Measurements from ENCODE around the gene PRKCE. TPM values are rescaled to one million over a fixed set of nuclear protein-coding genes. Genes with fewer than 3 reads are reported as not detected.

The PRKCE gene
- total and polyA plus RNA-seq, 2 donors (not counting 3 experiments of a cell fraction or from before 2014, with no cell fraction given) = 27.9 to 33.9 TPM

GRCh38 chr2:46119453-46119852 is 468.0 kb downstream of the PRKCE start:
- H3K27ac ChIP-seq (ENCODE audit: insufficient read depth, low read depth, low read length) = peak overlapping the region; percentile 78
- no peaks in the 10 kb centered on the region for H3K36me3 ChIP-seq (ENCODE audit: control insufficient read depth in 2 of 2, extremely low read depth in 1 of 2, insufficient read depth in 2 of 2, low read length in 2 of 2)
- TF ChIP-seq POLR2A (IDR thresholded peaks at IDR 0.05; ENCODE audit: low read depth, low read length) = no peak
- TF ChIP-seq FOS (IDR thresholded peaks at IDR 0.05; ENCODE audit: borderline replicate concordance, insufficient read depth, low read length) = no peak
- TF ChIP-seq POLR2AphosphoS5 (IDR thresholded peaks at IDR 0.05; ENCODE audit: insufficient read depth, low read depth, low read length) = no peak
- no peak for TF ChIP-seq GATA2 (IDR thresholded peaks at IDR 0.05; ENCODE audit: insufficient read depth, insufficient read length, low read depth, low read length)
- TF ChIP-seq MYC (IDR thresholded peaks at IDR 0.05; ENCODE audit: low read depth, low read length) = no peak
- no peak for TF ChIP-seq CTCF (IDR thresholded peaks at IDR 0.05; ENCODE audit: extremely low read depth in 1 of 2, insufficient read depth in 1 of 2, low read depth in 1 of 2, low read length in 2 of 2)
- TF ChIP-seq EZH2 (IDR thresholded peaks at IDR 0.05; ENCODE audit: borderline replicate concordance, low read depth, low read length, severe bottlenecking) = no peak
- no peak for TF ChIP-seq MAX (IDR thresholded peaks at IDR 0.05; ENCODE audit: insufficient read depth, insufficient read length)
- ChIA-PET CTCF (interaction anchor here (0.8 to 2.7 kb wide), 10 partner anchors 11 to 178 kb away, joined by 3 to 17 read pairs (median 4); partner anchors contain the start of gene EPAS1), POLR2A (interaction anchor here (0.9 kb wide), 1 partner anchor 178 kb away, joined by 3 read pairs; the partner anchor contains the start of gene EPAS1)
- no peaks in the 10 kb centered on the region for H3K27me3 ChIP-seq (ENCODE audit: control insufficient read depth in 2 of 2, insufficient read depth in 2 of 2, low read length in 2 of 2)
- peaks cover 49% of the 10 kb centered on the region for H3K4me1 ChIP-seq (ENCODE audit: control insufficient read depth, extremely low read depth, insufficient read depth, low read length)
- BruUV-seq (replicated peaks) = no TSS peak
- H2AFZ ChIP-seq (ENCODE audit: low read depth, low read length) = no peak overlapping the region
- H3K4me3 ChIP-seq (replicated peaks in 1 of 3; ENCODE audit: insufficient read depth in 1 of 3, low read depth in 1 of 3, low read length in 3 of 3) = peak overlapping the region in 1 of 3 experiments; percentile 7
- DNase-seq (ENCODE audit: low read depth, low spot score) (no peak), FAIRE-seq (peak; percentile 55)
- no peaks in the 10 kb centered on the region for H3K9me3 ChIP-seq (replicated peaks; ENCODE audit: control insufficient read depth, insufficient read depth, low read length)
- H3K79me2 ChIP-seq (ENCODE audit: control insufficient read depth, insufficient read depth, low read length) = peaks cover 4% of the 10 kb centered on the region
- H3K4me2 ChIP-seq (ENCODE audit: insufficient read depth, low read length) = peak overlapping the region; percentile 84
- H3K9me1 ChIP-seq (replicated peaks; ENCODE audit: control insufficient read depth, extremely low read depth, insufficient read depth, low read length) = no peaks in the 10 kb centered on the region
- peak overlapping the region; percentile 36 for H3K9ac ChIP-seq (replicated peaks; ENCODE audit: extremely low read depth, insufficient read depth, low read length)
- intact Hi-C loops (cut with micrococcal nuclease) (loop anchor here (1.0 to 2.0 kb wide), 3 partner anchors 45 to 178 kb away; partner anchors contain the start of gene EPAS1), dilution Hi-C loops (cut with MboI; ENCODE audit: extremely low pct_ligation_motif_present, low sequenced_read_pairs) (no loop called here)
- no peaks in the 10 kb centered on the region for H4K20me1 ChIP-seq (replicated peaks; ENCODE audit: control insufficient read depth, extremely low read depth, insufficient read depth, low read length)
